ENCODE measurements around the gene PPP4C. TPM values are rescaled to one million over a fixed set of nuclear protein-coding genes. Genes with fewer than 3 reads are reported as not detected.
A peak's percentile ranks its signal among the peaks of the same experiment; 100 is the strongest.

The PPP4C gene
- total and polyA plus RNA-seq, 2 of the 8 experiments (the other 6 are each of a cell fraction or from before 2014, with no cell fraction given) = 148 to 298 TPM

DNA sequence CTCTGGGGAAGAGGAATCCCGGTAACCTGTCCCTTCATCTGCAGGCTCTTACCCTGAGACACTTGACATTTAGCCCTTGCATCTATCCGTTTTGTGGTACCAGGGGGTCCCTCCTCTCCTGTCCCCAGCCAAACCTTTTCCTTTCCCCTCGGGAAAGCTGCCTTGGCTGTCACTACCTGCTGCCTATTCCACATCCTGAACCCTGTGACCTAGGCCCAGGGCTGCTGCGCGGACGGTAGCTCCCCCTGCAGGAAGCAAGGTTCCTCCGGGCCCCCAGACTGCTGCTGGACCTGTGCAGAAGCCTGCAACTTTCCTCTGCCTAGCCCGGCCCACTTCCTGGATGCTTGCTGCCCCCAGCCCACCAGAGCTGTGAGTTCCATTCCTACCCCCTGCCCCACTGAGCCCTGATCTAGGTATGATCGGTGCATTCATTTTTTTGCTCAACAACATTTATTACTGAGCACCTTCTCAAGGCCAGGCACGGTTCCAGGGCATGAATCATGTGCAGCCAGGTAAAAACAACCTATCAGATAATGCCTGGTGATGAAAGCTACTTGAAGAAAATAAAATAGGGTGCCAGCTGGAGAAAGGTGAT is 20.7 kb upstream of the PPP4C start (continued):
- TF ChIP-seq, protein P1, sequence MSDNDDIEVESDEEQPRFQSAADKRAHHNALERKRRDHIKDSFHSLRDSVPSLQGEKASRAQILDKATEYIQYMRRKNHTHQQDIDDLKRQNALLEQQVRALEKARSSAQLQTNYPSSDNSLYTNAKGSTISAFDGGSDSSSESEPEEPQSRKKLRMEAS (IDR thresholded peaks at IDR 0.05) = 0 out of 2 replicates have a peak, but pooled peaks have one; percentile 15
